Lung microvascular endothelial cell (primary cell): Measurements from ENCODE around the gene WHRN. TPM values are rescaled to one million over a fixed set of nuclear protein-coding genes. Genes with fewer than 3 reads are reported as not detected.
A peak's percentile ranks its signal among the peaks of the same experiment; 100 is the strongest.

Experiments
- DNase-seq, 2 donors: peaks; one replicate each; pipeline versions ENCODE4 v3.0.0 to v3.0.0-alpha.2; 2010; ENCODE audit warnings: low read depth in 2 of 2
- total RNA-seq: library from RNA; depleted of rRNA; stranded (reverse); fragments of >200 nt; gene quantifications from 2 replicates; pipeline ENCODE4 v1.2.1, GENCODE V29; 2014

Gene WHRN
- total RNA-seq, 1 donor from 2014 or later, result 0.20 TPM

GRCh38 chr9:114424126-114424525 lies 81.1 kb downstream of the WHRN start:
- DNase-seq, result no peak

GRCh38 chr9:114423181-114423580 lies 82.1 kb downstream of the WHRN start:
- no peak for DNase-seq

GRCh38 chr9:114421147-114421546 lies 84.1 kb downstream of the WHRN start:
- DNase-seq, result no peak

- no peak for DNase-seq
Measured at GRCh38 chr9:114419796-114420195, 85.5 kb downstream of the WHRN start.

- no peak for DNase-seq
Measured at GRCh38 chr9:114418053-114418452, 87.2 kb downstream of the WHRN start.

- no peak for DNase-seq
Measured at GRCh38 chr9:114417511-114417910, 87.8 kb downstream of the WHRN start.

- no peak for DNase-seq
Measured at GRCh38 chr9:114416906-114417305, 88.4 kb downstream of the WHRN start.

- DNase-seq, result no peak
Measured at GRCh38 chr9:114416290-114416689, 89.0 kb downstream of the WHRN start.

GRCh38 chr9:114414346-114414745 lies 90.9 kb downstream of the WHRN start:
- no peak for DNase-seq

GRCh38 chr9:114413861-114414301 lies 91.4 kb downstream of the WHRN start:
- peak in 1 of 2 donors; percentile 33 for DNase-seq

GRCh38 chr9:114412048-114412683 lies 93.1 kb downstream of the WHRN start:
- no peak for DNase-seq

GRCh38 chr9:114411452-114411851 lies 93.8 kb downstream of the WHRN start:
- DNase-seq, result no peak

- no peak for DNase-seq
Measured at GRCh38 chr9:114410910-114411309, 94.4 kb downstream of the WHRN start.

GRCh38 chr9:114409842-114410241 lies 95.4 kb downstream of the WHRN start:
- no peak for DNase-seq

GRCh38 chr9:114409103-114409780 lies 96.0 kb downstream of the WHRN start:
- peak in 1 of 2 donors; percentile 47 for DNase-seq

GRCh38 chr9:114408645-114409044 lies 96.6 kb downstream of the WHRN start:
- DNase-seq, result no peak

- DNase-seq, result no peak
Measured at GRCh38 chr9:114407889-114408288, 97.4 kb downstream of the WHRN start.

- no peak for DNase-seq
Measured at GRCh38 chr9:114406441-114406840, 98.8 kb downstream of the WHRN start.

GRCh38 chr9:114405294-114406034 lies 99.8 kb downstream of the WHRN start:
- peak; percentile 80 to 85 for DNase-seq

GRCh38 chr9:114404531-114404930 lies 100.7 kb downstream of the WHRN start:
- DNase-seq, result no peak

- no peak for DNase-seq
Measured at GRCh38 chr9:114403153-114403756, 102.0 kb downstream of the WHRN start.

GRCh38 chr9:114401344-114401743 lies 103.9 kb downstream of the WHRN start:
- no peak for DNase-seq
